Upper lobe of left lung (tissue), 4 donors: ENCODE results near the gene UXS1.

Experiments
- CTCF ChIP-seq, 6 experiments: fragments of 450-650 bp in 4 of 6; fragments of 200-600 bp in 2 of 6; sonication (generic) in 2 of 6; IDR thresholded peaks; one replicate each; pipeline ENCODE4 v1.5.1; 2016 to 2019; ENCODE audit warnings: antibody characterized with exemption in 6 of 6
- POLR2AphosphoS5 ChIP-seq, 2 donors: sonication (generic); formaldehyde crosslinking; IDR thresholded peaks; one replicate each; pipeline ENCODE4 v1.5.1; 2017; ENCODE audit warnings: antibody characterized with exemption in 2 of 2

DNA sequence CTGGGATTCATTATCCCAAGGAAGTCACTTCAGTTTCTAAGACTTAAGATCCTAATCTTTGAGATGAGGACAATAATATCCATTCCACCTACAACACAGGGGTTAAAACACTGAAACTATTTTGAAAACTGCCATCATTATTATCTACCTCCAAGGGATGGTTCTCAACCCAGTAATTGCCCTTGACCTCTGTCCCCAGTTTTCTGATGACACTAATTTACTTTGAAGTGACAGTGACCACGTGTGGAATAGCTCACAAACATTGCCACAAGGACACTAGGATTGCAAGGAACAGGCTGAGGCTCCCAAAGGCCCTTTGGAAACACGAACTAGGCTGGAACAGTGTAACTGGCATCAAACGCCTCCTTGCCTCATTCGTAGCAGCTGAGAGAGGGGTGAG, 78.4 kb downstream of the UXS1 start:
- TF ChIP-seq POLR2AphosphoS5 (IDR thresholded peaks at IDR 0.05) = no peak
- no peak for TF ChIP-seq CTCF (IDR thresholded peaks at IDR 0.05)
